Left renal pelvis (tissue), 4 donors: ENCODE measurements around the gene RCAN1. TPM values are rescaled to one million over a fixed set of nuclear protein-coding genes. Genes with fewer than 3 reads are reported as not detected.
A peak's percentile ranks its signal among the peaks of the same experiment; 100 is the strongest.

Experiments used
- DNase-seq, 4 donors: peaks; one replicate each; pipeline ENCODE4 v3.0.0-alpha.2; 2013; ENCODE audit warnings: low read depth in 4 of 4, low spot score in 3 of 4
- polyA plus RNA-seq, 4 donors: library from polyadenylated mRNA; unstranded; fragments of 120-200 nt; gene quantifications; one replicate each; pipeline ENCODE4 v1.2.1, GENCODE V29; 2013; ENCODE audit not compliant: insufficient read length in 4 of 4

RCAN1 gene
- polyA plus RNA-seq, 4 donors = 20.0 to 42.1 (median 32.6) TPM

- no peak for DNase-seq
Measured at GRCh38 chr21:34602061-34602460, 12.9 kb downstream of the RCAN1 start.

- DNase-seq = no peak
Measured at GRCh38 chr21:34599534-34600101, 15.3 kb downstream of the RCAN1 start.

DNA sequence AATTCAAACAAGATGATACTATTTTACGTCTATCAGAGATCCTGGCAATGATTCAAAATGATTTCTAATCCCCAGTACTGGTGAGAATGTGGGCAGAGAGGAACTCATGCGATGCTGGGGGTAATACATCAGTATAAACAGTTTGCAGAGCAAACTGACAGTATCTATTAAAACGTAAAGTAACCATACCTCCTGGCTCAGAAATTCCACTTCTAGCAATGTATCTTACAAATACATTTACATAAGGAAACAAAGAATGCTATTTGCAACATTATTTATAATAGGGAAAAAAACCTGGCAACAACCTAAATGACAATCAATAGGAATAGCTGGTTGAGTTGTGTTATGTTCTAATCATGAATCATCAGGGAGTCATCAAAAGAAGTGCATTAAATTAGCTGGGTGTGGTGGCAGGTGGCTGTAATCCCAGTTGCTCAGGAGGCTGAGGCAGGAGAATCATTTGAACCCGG lies 15.9 kb downstream of the RCAN1 start:
- DNase-seq = no peak

GRCh38 chr21:34597406-34597805 lies 17.5 kb downstream of the RCAN1 start:
- DNase-seq = no peak

- no peak for DNase-seq
Measured at GRCh38 chr21:34596561-34597271, 18.2 kb downstream of the RCAN1 start.

GRCh38 chr21:34595457-34595856 lies 19.5 kb downstream of the RCAN1 start:
- DNase-seq = no peak

DNA sequence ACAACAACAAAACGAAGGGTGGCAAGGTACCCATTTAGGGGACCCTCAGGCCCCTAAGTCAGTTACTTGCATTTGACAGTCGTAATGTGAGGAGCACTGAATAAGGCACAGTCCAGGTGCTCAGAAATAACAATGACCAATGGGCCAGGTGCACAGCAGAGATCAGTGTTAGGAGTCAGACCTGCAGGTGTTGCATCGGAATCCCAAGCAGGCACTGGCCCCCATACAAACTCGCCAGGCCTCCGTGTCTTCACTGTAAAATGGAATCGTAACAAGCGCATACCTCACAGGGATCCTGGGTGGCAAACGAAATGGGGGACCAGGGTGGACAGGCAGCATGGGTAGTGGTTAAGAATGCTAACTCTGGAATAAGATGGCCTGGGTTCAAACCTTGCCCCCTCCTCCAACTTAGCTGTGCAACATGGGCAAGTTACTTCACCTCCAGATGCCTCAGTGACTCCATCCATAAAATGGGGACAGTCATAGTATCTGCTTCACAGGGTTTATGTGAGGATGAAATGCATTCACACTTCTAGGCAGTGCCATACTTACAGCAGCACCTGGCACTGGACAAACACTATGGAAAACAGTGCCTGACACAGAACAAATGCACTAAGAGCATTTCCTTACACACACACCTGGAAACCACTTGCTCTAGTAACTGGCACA lies 20.2 kb downstream of the RCAN1 start:
- DNase-seq = no peak

DNA sequence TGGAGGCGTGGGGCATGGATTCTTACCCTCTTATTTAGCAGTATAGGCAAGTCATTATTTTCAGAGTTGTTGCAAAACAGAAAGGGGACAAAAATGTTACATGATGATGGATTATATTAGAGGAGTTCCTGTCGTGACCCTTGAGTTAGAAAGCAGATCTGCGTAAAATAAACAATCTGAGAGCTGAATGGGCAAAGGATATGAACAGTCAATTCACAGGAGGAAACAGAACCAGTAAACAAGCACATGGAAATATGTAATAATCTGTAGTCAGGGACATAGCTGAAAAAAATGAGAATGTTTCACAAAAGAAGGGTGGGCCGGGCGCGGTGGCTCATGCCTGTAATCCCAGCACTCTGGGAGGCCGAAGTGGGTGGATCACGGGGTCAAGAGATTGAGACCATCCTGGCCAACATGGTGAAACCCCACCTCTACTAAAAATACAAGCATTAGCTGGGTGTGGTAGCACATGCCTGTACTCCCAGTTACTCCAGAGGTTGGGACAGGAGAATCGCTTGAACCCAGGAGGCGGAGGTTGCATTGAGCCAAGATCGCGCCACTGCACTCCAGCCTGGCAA lies 20.9 kb downstream of the RCAN1 start:
- no peak for DNase-seq

- DNase-seq = no peak
Measured at GRCh38 chr21:34593423-34593822, 21.5 kb downstream of the RCAN1 start.

GRCh38 chr21:34592120-34592955 lies 22.6 kb downstream of the RCAN1 start:
- DNase-seq = no peak

DNA sequence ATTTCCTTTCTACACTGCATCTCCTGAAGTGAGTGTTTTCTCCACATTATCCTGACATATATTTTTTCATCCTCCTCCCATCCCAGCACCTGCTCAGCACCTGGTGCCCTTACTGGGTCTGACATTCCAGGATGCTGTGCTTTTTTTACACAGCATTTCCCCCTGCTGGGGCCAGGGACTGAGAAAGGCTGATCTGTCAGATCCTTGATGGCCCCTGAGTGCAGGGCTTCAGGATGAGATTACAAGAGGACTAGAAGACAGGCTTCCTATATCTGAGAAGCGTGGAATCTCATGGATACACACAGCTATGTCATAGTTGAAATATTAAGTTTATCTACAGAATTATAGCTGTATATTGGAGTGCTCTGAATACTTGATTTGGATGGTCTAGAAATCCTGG lies 24.4 kb downstream of the RCAN1 start:
- no peak for DNase-seq

GRCh38 chr21:34589511-34590282 lies 25.2 kb downstream of the RCAN1 start:
- no peak for DNase-seq

DNA sequence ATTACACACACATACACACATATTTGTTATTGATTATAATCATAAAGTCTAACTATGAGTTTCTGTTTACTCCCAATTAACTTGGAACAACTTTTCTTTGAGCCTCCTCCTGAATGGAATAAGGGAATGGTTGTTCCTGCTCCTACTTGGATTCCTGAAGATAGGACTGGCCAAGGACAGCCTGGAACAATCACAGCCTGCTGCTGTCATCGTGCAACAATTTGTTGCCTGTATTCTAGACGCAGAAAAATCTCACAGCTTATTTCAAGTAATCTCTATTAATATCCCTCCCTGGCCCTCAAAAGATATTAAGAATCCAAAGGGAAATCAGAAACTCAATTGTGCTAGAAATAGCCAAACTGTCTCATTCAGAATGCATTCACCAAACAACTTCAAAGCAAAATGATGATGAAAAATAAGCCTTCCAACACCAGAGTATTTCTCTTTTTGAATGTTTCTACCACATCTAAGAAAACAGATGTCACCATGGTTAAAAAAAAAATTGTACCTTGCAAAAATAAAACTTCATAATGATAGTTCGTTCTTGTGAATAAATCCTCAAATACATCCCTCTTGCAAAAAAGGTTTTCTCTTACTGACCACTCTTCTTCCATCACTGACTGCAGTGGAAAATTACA lies 30.9 kb downstream of the RCAN1 start:
- DNase-seq = no peak

GRCh38 chr21:34582506-34583150 lies 32.3 kb downstream of the RCAN1 start:
- peak; percentile 18 to 30 (median 22) for DNase-seq

DNA sequence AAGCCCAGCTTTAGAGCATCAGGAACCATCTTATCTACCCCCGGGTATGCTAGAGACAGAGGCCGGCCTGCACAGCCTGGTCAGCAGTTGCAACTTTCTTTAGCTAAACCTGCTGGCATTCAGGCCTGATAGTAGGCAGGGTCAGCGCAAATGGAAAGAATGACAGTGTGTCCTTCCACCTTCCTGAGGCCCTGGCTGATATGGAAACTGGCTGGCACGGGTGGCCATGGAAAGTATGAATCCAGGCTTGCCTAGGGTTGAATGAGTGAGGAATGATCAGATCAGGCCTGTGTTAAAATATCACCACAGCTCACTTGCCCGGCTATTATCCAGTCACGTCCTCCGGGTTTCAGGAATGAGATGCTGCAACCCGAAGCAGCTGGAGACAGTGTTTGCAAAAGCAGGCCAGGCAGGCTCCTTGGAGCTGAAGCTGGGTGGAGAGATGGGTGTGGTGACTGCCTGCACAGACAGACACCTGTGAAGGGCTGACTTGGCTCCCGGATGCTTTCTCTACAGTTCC lies 34.7 kb downstream of the RCAN1 start:
- DNase-seq = no peak

- DNase-seq = no peak
Measured at GRCh38 chr21:34579411-34579810, 35.5 kb downstream of the RCAN1 start.

DNA sequence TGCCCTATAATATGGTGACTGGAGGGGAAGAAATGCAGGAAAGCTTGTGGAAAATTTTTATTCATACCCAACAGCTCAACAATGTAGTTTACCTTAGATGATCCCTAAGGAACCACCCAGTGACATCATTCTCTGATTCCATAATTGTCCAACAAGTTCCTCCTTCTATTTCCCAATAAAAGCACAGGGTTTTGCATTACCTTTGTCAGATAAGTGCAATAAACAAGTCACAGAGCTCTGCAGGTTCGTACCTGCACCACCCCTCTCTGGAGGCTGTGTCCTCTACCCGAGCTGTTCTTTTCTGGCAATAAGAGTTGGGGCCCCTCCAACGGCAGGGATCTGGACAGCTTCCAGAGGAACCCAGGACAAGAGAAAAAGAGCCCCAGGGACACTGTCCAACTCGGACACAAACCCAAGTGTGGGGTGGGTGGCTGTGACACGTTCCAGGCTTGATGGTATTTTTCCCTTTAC lies 38.8 kb downstream of the RCAN1 start:
- no peak for DNase-seq
